Breast epithelium (tissue), 4 donors: ENCODE data around the gene MARCHF2. TPM values are rescaled to one million over a fixed set of nuclear protein-coding genes. Genes with fewer than 3 reads are reported as not detected.

Source experiments
- DNase-seq, 2 donors: peaks; one replicate each; pipeline ENCODE4 v3.0.0-alpha.2; 2019; ENCODE audit warnings: low spot score in 2 of 2
- H3K27ac ChIP-seq, 2 donors: fragments of 200-600 bp; sonication (generic) in 1 of 2; one replicate each; pipeline ENCODE4 v1.5.1; 2016 to 2019; ENCODE audit warnings: mild to moderate bottlenecking in 1 of 2
- H3K27me3 ChIP-seq, 2 donors: fragments of 200-600 bp; sonication (generic) in 1 of 2; one replicate each; pipeline versions ENCODE4 v1.5.1 to v1.6.0; 2017 to 2019; ENCODE audit warnings: control low read depth in 1 of 2, mild to moderate bottlenecking in 1 of 2
- H3K36me3 ChIP-seq: fragments of 200-600 bp; one replicate; pipeline ENCODE4 v1.5.1; 2019
- H3K4me1 ChIP-seq, 2 donors: fragments of 200-600 bp; sonication (generic); one replicate each; pipeline ENCODE4 v1.5.1; 2016 to 2019; ENCODE audit warnings: control low read depth in 1 of 2
- H3K4me3 ChIP-seq, 3 donors: fragments of 200-600 bp; sonication (generic); 1 replicate in 2 of 3; 2 replicates in 1 of 3; pipeline ENCODE4 v1.5.1; 2016 to 2019; ENCODE audit warnings: mild to moderate bottlenecking in 3 of 3, moderate library complexity in 2 of 3
- H3K9me3 ChIP-seq, 2 donors: fragments of 200-600 bp; sonication (generic) in 1 of 2; one replicate each; pipeline ENCODE4 v1.5.1; 2016 to 2019; ENCODE audit warnings: control low read depth in 1 of 2
- POLR2A ChIP-seq: fragments of 450-650 bp; IDR thresholded peaks from one replicate; pipeline ENCODE4 v1.6.1; 2016; ENCODE audit warnings: antibody characterized with exemption, mild to moderate bottlenecking, moderate library complexity
- POLR2AphosphoS5 ChIP-seq, 3 donors: sonication (generic); formaldehyde crosslinking; IDR thresholded peaks; one replicate each; pipeline ENCODE4 v1.6.1; 2017; ENCODE audit warnings: antibody characterized with exemption in 3 of 3
- intact Hi-C: fragments of 100-400 bp; cut with DNase I; formaldehyde crosslinking; loops from one replicate; pipeline ENCODE4 v1.15.1; 2023; ENCODE audit warnings: low total_unique reads
- total RNA-seq, 3 donors: library from RNA; depleted of rRNA; stranded (reverse); fragments of >200 nt; gene quantifications; one replicate each; pipeline ENCODE4 v1.1.0, GENCODE V29; 2016
- TF ChIP-seq, protein P1 (sequence below), 3 donors: fragments of 450-650 bp; IDR thresholded peaks; one replicate each; pipeline ENCODE4 v1.5.1; 2016 to 2017; ENCODE audit warnings: antibody characterized with exemption in 3 of 3, mild to moderate bottlenecking in 3 of 3, moderate library complexity in 3 of 3

MARCHF2 gene
- total RNA-seq, 3 donors from 2014 or later = 126 to 224 (median 132) TPM

- no peaks in the 10 kb centered on the region for H3K9me3 ChIP-seq
- no peak overlapping the region for H3K27ac ChIP-seq
- H3K27me3 ChIP-seq = no peaks in the 10 kb centered on the region
- peaks cover 0 to 29% of the 10 kb centered on the region in 2 donors for H3K4me1 ChIP-seq
- H3K4me3 ChIP-seq = no peak overlapping the region
- TF ChIP-seq, protein P1, sequence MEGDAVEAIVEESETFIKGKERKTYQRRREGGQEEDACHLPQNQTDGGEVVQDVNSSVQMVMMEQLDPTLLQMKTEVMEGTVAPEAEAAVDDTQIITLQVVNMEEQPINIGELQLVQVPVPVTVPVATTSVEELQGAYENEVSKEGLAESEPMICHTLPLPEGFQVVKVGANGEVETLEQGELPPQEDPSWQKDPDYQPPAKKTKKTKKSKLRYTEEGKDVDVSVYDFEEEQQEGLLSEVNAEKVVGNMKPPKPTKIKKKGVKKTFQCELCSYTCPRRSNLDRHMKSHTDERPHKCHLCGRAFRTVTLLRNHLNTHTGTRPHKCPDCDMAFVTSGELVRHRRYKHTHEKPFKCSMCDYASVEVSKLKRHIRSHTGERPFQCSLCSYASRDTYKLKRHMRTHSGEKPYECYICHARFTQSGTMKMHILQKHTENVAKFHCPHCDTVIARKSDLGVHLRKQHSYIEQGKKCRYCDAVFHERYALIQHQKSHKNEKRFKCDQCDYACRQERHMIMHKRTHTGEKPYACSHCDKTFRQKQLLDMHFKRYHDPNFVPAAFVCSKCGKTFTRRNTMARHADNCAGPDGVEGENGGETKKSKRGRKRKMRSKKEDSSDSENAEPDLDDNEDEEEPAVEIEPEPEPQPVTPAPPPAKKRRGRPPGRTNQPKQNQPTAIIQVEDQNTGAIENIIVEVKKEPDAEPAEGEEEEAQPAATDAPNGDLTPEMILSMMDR (IDR thresholded peaks at IDR 0.05) = no peak
- TF ChIP-seq POLR2A = no peak
- TF ChIP-seq POLR2AphosphoS5 (IDR thresholded peaks at IDR 0.05) = no peak
- no peaks in the 10 kb centered on the region for H3K36me3 ChIP-seq
- intact Hi-C loops = no loop called here
- DNase-seq = no peak
Observed at GRCh38 chr19:8461376-8461775, 48.3 kb downstream of the MARCHF2 start.

DNA sequence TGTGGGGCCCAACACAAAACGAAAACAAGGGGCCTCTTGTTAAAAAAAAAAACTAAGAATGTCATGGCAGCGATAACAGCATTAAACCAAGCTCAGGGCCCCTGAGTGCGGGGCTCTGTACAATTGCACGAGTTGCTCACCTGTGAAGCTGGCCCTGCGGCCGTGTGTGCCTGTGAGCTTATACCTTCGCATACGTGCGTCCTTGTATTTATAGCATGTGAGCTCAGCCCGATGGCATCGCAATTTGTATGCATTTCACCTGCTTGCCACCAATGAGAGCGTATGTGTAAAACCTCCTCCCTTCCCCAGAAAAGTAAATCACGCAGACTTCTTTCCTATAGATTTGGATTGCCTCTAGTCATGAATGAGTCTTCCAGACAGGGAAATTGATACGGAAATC is 48.8 kb downstream of the MARCHF2 start:
- Histone ChIP-seq H3K4me1 (peaks cover 0 to 29% of the 10 kb centered on the region in 2 donors), H3K4me3 (no peak overlapping the region), H3K9me3 (no peaks in the 10 kb centered on the region), H3K27ac (no peak overlapping the region), H3K27me3 (no peaks in the 10 kb centered on the region), H3K36me3 (peaks cover under 1% of the 10 kb centered on the region)
- intact Hi-C loops = no loop called here
- DNase-seq = no peak
- TF ChIP-seq POLR2A (no peak), POLR2AphosphoS5 (IDR thresholded peaks at IDR 0.05) (no peak)
- TF ChIP-seq, protein P1 (IDR thresholded peaks at IDR 0.05) = no peak

DNA sequence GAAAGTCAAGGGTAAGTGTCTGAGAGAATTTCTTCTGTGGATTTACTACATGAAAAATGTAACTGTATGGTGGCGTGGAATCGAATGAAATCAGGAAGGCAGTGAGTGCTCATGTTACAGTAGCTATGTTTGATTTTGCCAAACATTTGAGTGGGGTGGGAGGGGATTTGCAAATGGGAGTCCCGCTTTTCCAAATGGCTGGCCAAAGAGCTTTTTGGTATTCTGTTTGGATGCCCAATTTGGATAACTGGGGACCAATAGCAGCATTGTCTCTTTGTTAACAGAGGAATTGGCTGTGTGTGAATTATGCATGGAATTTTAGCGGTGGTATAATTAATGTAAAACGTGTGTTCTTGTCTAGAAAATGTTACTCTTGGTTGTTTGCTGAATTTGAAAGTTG is 49.5 kb downstream of the MARCHF2 start:
- no peak overlapping the region for H3K4me3 ChIP-seq
- peaks cover 0 to 29% of the 10 kb centered on the region in 2 donors for H3K4me1 ChIP-seq
- intact Hi-C loops = no loop called here
- H3K9me3 ChIP-seq = no peaks in the 10 kb centered on the region
- TF ChIP-seq POLR2A (no peak), POLR2AphosphoS5 (IDR thresholded peaks at IDR 0.05) (no peak)
- TF ChIP-seq, protein P1 (IDR thresholded peaks at IDR 0.05) = no peak
- H3K36me3 ChIP-seq = peaks cover 5% of the 10 kb centered on the region
- no peaks in the 10 kb centered on the region for H3K27me3 ChIP-seq
- no peak overlapping the region for H3K27ac ChIP-seq
- no peak for DNase-seq

GRCh38 chr19:8463365-8463764 is 50.3 kb downstream of the MARCHF2 start:
- peaks cover 5% of the 10 kb centered on the region for H3K36me3 ChIP-seq
- no peak overlapping the region for H3K4me3 ChIP-seq
- peaks cover 0 to 24% of the 10 kb centered on the region in 2 donors for H3K4me1 ChIP-seq
- TF ChIP-seq POLR2AphosphoS5 (IDR thresholded peaks at IDR 0.05) = no peak
- TF ChIP-seq, protein P1 (IDR thresholded peaks at IDR 0.05) = no peak
- no peak for TF ChIP-seq POLR2A
- no peaks in the 10 kb centered on the region for H3K9me3 ChIP-seq
- no peak overlapping the region for H3K27ac ChIP-seq
- intact Hi-C loops = no loop called here
- no peaks in the 10 kb centered on the region for H3K27me3 ChIP-seq
- DNase-seq = no peak

GRCh38 chr19:8466018-8466417 is 52.9 kb downstream of the MARCHF2 start:
- no peak overlapping the region for H3K27ac ChIP-seq
- no peaks in the 10 kb centered on the region for H3K4me1 ChIP-seq
- no peaks in the 10 kb centered on the region for H3K27me3 ChIP-seq
- no peak overlapping the region for H3K4me3 ChIP-seq
- DNase-seq = no peak
- peaks cover 14% of the 10 kb centered on the region for H3K36me3 ChIP-seq
- intact Hi-C loops = no loop called here
- TF ChIP-seq, protein P1 (IDR thresholded peaks at IDR 0.05) = no peak
- TF ChIP-seq POLR2A (no peak), POLR2AphosphoS5 (IDR thresholded peaks at IDR 0.05) (no peak)
- H3K9me3 ChIP-seq = no peaks in the 10 kb centered on the region
